ENCODE measurements around the gene KLHL3. TPM values are rescaled to one million over a fixed set of nuclear protein-coding genes. Genes with fewer than 3 reads are reported as not detected.

KLHL3 gene
- total RNA-seq, 2 donors from 2014 or later, result 17.5 to 24.6 TPM

DNA sequence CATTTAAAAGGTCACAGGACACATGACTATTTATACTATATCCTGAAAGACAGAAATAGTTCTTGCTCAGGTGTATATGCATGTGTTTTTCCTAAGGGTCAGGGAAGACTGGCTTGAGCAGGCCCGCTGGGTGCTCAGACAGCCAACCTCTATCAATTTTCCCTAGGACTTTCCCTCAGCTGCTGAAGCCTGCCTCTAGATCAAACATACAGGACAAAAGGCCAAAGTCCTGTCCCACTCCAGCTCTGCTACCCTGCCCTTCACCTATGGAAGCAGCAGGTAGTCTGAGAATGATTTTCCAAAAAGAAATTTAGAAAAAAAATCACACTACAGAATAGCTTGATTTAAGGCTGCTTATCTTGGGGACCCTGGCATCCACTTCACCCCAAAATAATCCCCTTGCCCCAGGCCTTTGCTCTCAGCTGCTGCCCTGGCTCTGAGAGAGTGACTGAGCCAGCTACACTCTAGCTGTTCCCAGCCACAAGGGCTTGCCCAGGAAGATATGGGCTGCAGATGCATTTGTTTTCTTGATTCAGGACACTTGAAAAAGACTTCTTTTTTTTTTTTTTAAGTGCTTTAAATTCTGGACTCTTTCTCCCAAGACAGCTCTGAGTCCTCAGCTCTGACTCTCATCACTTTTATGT, 42.5 kb downstream of the KLHL3 start:
- Mint-ChIP-seq H3K4me1 (peaks cover 42% of the 10 kb centered on the region), H3K36me3 (ENCODE audit: low read depth) (peaks cover 25% of the 10 kb centered on the region), H3K27ac (peak overlapping the region; percentile 32), H3K4me3 (no peak overlapping the region), H3K27me3 (no peaks in the 10 kb centered on the region)
- DNase-seq (no peak), ATAC-seq (no peak)
- H3K9me3 ChIP-seq (ENCODE audit: control insufficient read depth, low read length, poor library complexity, severe bottlenecking), result no peaks in the 10 kb centered on the region

GRCh38 chr5:137689306-137689705, 46.6 kb downstream of the KLHL3 start:
- Mint-ChIP-seq H3K36me3 (ENCODE audit: low read depth) (peaks cover 21% of the 10 kb centered on the region), H3K27ac (no peak overlapping the region), H3K4me1 (peaks cover 20% of the 10 kb centered on the region), H3K27me3 (no peaks in the 10 kb centered on the region), H3K4me3 (no peak overlapping the region)
- H3K9me3 ChIP-seq (ENCODE audit: control insufficient read depth, low read length, poor library complexity, severe bottlenecking), result no peaks in the 10 kb centered on the region
- DNase-seq, result no peak
- ATAC-seq, result no peak

- H3K4me1 Mint-ChIP-seq, result peaks cover 16% of the 10 kb centered on the region
- peaks cover 21% of the 10 kb centered on the region for H3K36me3 Mint-ChIP-seq (ENCODE audit: low read depth)
- no peak overlapping the region for H3K27ac Mint-ChIP-seq
- no peaks in the 10 kb centered on the region for H3K9me3 ChIP-seq (ENCODE audit: control insufficient read depth, low read length, poor library complexity, severe bottlenecking)
- H3K4me3 Mint-ChIP-seq, result no peak overlapping the region
- no peak for DNase-seq
- no peak for ATAC-seq
- H3K27me3 Mint-ChIP-seq, result no peaks in the 10 kb centered on the region
Measured at GRCh38 chr5:137688210-137688840, 47.6 kb downstream of the KLHL3 start.

DNA sequence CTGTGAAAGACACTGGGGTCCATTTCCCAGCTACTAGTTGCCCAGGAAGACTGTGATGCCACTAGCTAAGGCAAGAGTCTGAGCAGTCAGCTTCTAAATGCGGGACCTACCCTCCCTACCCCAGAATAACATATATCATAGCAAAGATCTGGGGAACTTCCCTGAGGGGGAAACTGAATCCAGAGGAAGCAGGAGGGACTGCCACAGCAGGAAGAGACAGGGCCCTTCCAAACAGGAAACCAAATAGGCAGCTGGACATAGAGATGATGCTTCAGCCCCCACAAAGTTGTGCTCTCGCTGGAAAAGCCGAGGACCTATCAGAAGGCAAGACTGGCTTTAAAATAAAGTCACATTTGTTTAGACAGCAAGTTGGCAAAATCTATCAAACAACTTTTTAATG, 51.1 kb downstream of the KLHL3 start:
- no peaks in the 10 kb centered on the region for H3K9me3 ChIP-seq (ENCODE audit: control insufficient read depth, low read length, poor library complexity, severe bottlenecking)
- no peak overlapping the region for H3K27ac Mint-ChIP-seq
- no peaks in the 10 kb centered on the region for H3K27me3 Mint-ChIP-seq
- H3K4me3 Mint-ChIP-seq, result no peak overlapping the region
- peaks cover 6% of the 10 kb centered on the region for H3K4me1 Mint-ChIP-seq
- ATAC-seq, result no peak
- peaks cover 2% of the 10 kb centered on the region for H3K36me3 Mint-ChIP-seq (ENCODE audit: low read depth)
- DNase-seq, result no peak

DNA sequence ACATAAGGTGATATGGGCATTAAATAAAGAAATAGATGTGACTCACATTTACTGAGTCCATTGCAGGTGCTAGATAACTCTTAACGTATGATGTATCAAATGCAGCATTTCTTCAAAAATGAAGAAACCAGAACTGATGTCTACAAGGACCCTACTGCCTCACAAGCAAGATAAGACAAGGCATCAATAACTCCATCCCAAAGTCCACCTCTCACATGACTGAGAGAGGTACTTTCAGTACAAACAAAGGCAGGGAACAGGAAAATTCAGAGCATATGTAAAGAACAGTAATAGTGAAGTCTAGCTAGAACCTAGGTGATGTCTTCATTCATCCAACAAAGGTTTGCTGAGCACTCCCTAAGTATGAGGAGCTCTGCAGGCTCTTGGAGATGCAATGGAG, 54.7 kb downstream of the KLHL3 start:
- Mint-ChIP-seq H3K27me3 (no peaks in the 10 kb centered on the region), H3K4me1 (peaks cover 5% of the 10 kb centered on the region), H3K27ac (no peak overlapping the region), H3K36me3 (ENCODE audit: low read depth) (peaks cover 2% of the 10 kb centered on the region), H3K4me3 (no peak overlapping the region)
- H3K9me3 ChIP-seq (ENCODE audit: control insufficient read depth, low read length, poor library complexity, severe bottlenecking), result no peaks in the 10 kb centered on the region
- ATAC-seq (no peak), DNase-seq (no peak)

DNA sequence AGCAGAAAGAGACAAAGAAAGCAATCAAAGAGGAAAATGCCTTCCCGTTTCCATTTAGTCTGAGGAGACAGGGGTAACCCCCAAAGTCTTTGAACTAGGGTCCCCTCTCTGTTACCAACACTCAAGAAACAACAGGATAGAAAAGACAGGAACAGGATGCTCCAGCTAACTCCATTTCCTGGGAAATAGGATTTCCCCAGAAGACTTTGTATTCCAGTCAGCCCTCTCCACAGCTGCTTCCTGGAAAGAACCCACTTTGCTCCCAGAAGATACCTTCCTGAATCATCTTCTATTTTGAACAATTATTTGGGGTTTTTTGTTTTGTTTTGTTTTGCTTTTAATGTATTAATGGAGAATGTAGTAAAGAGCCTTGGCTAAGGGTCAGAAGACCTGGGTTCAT, 56.0 kb downstream of the KLHL3 start:
- Mint-ChIP-seq H3K27me3 (no peaks in the 10 kb centered on the region), H3K4me3 (no peak overlapping the region), H3K36me3 (ENCODE audit: low read depth) (peaks cover 3% of the 10 kb centered on the region)

GRCh38 chr5:137679195-137679594, 56.7 kb downstream of the KLHL3 start:
- Mint-ChIP-seq H3K4me3 (no peak overlapping the region), H3K4me1 (peaks cover 10% of the 10 kb centered on the region), H3K27me3 (no peaks in the 10 kb centered on the region), H3K36me3 (ENCODE audit: low read depth) (peaks cover 3% of the 10 kb centered on the region), H3K27ac (peak overlapping the region; percentile 39)
- no peaks in the 10 kb centered on the region for H3K9me3 ChIP-seq (ENCODE audit: control insufficient read depth, low read length, poor library complexity, severe bottlenecking)
- DNase-seq (no peak), ATAC-seq (no peak)

More for the DNA sequence above, 56.0 kb downstream of the KLHL3 start:
- peaks cover 10% of the 10 kb centered on the region for H3K4me1 Mint-ChIP-seq
- H3K9me3 ChIP-seq (ENCODE audit: control insufficient read depth, low read length, poor library complexity, severe bottlenecking), result no peaks in the 10 kb centered on the region
- H3K27ac Mint-ChIP-seq, result no peak overlapping the region
- no peak for DNase-seq
- no peak for ATAC-seq

DNA sequence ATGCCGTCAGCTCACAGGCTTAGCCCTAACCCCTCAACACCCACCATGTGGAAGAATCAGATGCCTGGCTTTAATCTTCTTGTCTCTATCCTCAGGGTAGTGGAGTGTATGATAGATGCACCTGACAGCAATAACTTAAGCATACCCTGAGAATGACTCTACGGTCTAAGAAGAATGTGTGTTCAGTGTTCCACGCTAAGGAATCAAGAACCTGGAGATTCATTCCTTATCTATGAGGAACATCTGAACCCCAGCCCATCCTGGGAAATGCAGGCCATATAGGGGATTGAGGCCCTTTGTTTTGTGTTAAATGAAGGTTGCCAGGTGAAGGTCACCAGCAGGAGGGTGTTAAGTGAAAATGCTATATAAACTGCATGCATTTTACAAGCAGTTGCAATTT, 63.0 kb downstream of the KLHL3 start:
- H3K4me3 Mint-ChIP-seq, result no peak overlapping the region
- no peak overlapping the region for H3K27ac Mint-ChIP-seq
- no peaks in the 10 kb centered on the region for H3K27me3 Mint-ChIP-seq
- ATAC-seq (no peak), DNase-seq (no peak)
- peaks cover 11% of the 10 kb centered on the region for H3K4me1 Mint-ChIP-seq
- H3K9me3 ChIP-seq (ENCODE audit: control insufficient read depth, low read length, poor library complexity, severe bottlenecking), result no peaks in the 10 kb centered on the region
- peaks cover 7% of the 10 kb centered on the region for H3K36me3 Mint-ChIP-seq (ENCODE audit: low read depth)

DNA sequence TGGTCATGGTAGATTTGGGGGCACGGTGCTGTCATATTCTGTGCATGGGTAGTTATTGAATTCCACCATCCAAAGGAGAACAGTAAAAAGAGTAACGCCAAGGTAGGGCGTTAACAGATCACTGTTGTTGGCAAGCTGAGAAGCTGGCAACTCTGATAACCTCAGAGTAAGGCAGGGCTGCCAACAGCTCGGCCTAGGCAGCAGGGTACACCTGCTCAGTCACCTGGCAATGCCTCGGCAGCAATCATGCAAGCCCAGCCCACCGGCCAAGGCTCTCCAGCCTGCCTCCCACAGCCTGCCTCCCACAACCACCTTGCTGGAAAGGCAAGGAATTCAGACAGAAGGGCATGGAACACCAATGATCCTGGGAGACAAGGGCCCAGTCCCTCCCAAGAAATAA, 63.9 kb downstream of the KLHL3 start:
- Mint-ChIP-seq H3K27me3 (no peaks in the 10 kb centered on the region), H3K36me3 (ENCODE audit: low read depth) (peaks cover 7% of the 10 kb centered on the region), H3K4me1 (peaks cover 14% of the 10 kb centered on the region), H3K27ac (no peak overlapping the region), H3K4me3 (no peak overlapping the region)
- no peaks in the 10 kb centered on the region for H3K9me3 ChIP-seq (ENCODE audit: control insufficient read depth, low read length, poor library complexity, severe bottlenecking)
- ATAC-seq (no peak), DNase-seq (no peak)

GRCh38 chr5:137669811-137670210, 66.1 kb downstream of the KLHL3 start:
- no peaks in the 10 kb centered on the region for H3K27me3 Mint-ChIP-seq
- ATAC-seq (no peak), DNase-seq (no peak)
- peaks cover 22% of the 10 kb centered on the region for H3K4me1 Mint-ChIP-seq
- no peaks in the 10 kb centered on the region for H3K9me3 ChIP-seq (ENCODE audit: control insufficient read depth, low read length, poor library complexity, severe bottlenecking)
- no peak overlapping the region for H3K4me3 Mint-ChIP-seq
- peaks cover 4% of the 10 kb centered on the region for H3K36me3 Mint-ChIP-seq (ENCODE audit: low read depth)
- peak overlapping the region; percentile 39 for H3K27ac Mint-ChIP-seq

- no peaks in the 10 kb centered on the region for H3K27me3 Mint-ChIP-seq
- no peak overlapping the region for H3K4me3 Mint-ChIP-seq
- H3K27ac Mint-ChIP-seq, result peak overlapping the region; percentile 39
- H3K9me3 ChIP-seq (ENCODE audit: control insufficient read depth, low read length, poor library complexity, severe bottlenecking), result no peaks in the 10 kb centered on the region
- ATAC-seq, result no peak
- peaks cover 22% of the 10 kb centered on the region for H3K4me1 Mint-ChIP-seq
- no peak for DNase-seq
- peaks cover 4% of the 10 kb centered on the region for H3K36me3 Mint-ChIP-seq (ENCODE audit: low read depth)
Measured at GRCh38 chr5:137668637-137669036, 67.3 kb downstream of the KLHL3 start.

DNA sequence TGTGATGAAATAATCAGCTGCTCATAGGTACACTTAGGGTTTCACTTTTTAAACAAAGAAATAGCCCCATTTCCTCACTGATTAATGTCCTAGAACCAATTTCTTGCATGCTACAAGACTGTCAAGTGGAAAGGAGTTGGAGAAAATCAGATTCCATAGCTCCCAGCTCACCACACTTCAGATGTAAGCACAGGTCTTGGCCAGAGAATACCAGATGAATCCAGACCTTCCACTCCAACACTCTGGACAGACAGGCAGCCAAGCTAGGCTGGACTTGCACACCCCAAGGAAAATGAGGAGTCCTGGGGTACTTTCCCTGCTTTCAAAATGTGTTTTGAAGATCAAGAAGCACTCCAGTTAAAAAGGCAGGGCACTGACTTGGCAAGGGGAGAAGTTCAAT, 68.5 kb downstream of the KLHL3 start:
- no peaks in the 10 kb centered on the region for H3K9me3 ChIP-seq (ENCODE audit: control insufficient read depth, low read length, poor library complexity, severe bottlenecking)
- DNase-seq, result no peak
- ATAC-seq, result no peak
- Mint-ChIP-seq H3K27me3 (no peaks in the 10 kb centered on the region), H3K4me3 (no peak overlapping the region), H3K36me3 (ENCODE audit: low read depth) (peaks cover 6% of the 10 kb centered on the region), H3K4me1 (peaks cover 22% of the 10 kb centered on the region), H3K27ac (peak overlapping the region; percentile 56)

- no peak for DNase-seq
- no peaks in the 10 kb centered on the region for H3K9me3 ChIP-seq (ENCODE audit: control insufficient read depth, low read length, poor library complexity, severe bottlenecking)
- Mint-ChIP-seq H3K27ac (peak overlapping the region; percentile 56), H3K27me3 (no peaks in the 10 kb centered on the region), H3K4me3 (no peak overlapping the region), H3K4me1 (peaks cover 22% of the 10 kb centered on the region), H3K36me3 (ENCODE audit: low read depth) (peaks cover 6% of the 10 kb centered on the region)
- no peak for ATAC-seq
Measured at GRCh38 chr5:137666901-137667300, 69.0 kb downstream of the KLHL3 start.

- no peak overlapping the region for H3K4me3 Mint-ChIP-seq
- DNase-seq (no peak), ATAC-seq (peak; percentile 8)
- H3K27ac Mint-ChIP-seq, result peak overlapping the region; percentile 56
- peaks cover 20% of the 10 kb centered on the region for H3K4me1 Mint-ChIP-seq
- peaks cover 6% of the 10 kb centered on the region for H3K36me3 Mint-ChIP-seq (ENCODE audit: low read depth)
- H3K9me3 ChIP-seq (ENCODE audit: control insufficient read depth, low read length, poor library complexity, severe bottlenecking), result no peaks in the 10 kb centered on the region
- no peaks in the 10 kb centered on the region for H3K27me3 Mint-ChIP-seq
Measured at GRCh38 chr5:137666461-137666850, 69.4 kb downstream of the KLHL3 start.

All from T-helper 17 cell (primary cell).